Epidermal melanocyte (primary cell): ENCODE data around the gene USP6NL.

Experiments
- DNase-seq: peaks from one replicate; pipeline ENCODE4 v3.0.0; 2011; ENCODE audit warnings: low spot score; ENCODE audit not compliant: insufficient read length

USP6NL gene

DNA sequence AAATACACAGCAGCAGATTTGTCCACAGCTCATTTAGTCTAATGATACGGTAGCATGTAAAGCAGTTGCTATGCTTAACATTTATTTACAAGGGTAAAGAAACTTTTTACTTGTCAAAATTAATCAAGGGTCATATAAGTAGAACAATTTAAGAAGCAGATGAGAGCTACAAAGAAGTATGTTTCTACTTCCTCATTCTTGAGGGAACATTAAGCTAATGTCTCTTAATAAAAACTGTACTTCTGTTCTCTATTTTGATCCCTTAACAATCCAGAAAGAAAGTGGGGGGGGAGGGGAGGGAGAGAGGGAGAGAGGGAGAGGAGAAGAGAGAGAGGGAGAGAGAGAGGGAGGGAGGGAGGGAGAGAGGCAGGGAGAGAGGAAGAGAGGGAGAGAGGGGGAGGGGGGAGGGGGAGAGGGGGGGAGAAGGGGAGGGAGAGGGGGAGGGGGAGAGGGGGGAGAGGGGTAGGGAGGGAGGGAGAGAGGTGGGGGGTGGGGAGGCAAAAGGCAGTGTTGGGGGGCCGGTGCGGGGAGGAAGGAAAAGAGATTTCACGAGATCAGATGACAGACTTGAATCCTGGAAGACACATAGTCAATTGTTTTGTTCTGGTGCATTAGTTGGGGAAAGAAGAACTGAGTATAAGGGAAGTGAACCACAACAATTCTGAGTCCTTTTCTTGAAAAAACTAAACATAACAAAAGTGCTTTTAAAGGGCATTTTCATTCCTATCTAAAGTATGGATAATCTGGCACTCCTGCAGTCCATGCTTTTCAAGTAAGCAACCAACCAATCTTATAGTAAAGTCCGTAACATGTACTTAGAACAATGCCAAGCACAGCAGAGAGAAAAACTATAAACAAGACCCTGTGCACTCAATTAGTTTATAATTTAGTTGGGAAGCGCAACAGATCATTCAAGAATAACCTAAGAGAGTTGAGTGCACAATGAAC, 128.0 kb downstream of the USP6NL start:
- no peak for DNase-seq

DNA sequence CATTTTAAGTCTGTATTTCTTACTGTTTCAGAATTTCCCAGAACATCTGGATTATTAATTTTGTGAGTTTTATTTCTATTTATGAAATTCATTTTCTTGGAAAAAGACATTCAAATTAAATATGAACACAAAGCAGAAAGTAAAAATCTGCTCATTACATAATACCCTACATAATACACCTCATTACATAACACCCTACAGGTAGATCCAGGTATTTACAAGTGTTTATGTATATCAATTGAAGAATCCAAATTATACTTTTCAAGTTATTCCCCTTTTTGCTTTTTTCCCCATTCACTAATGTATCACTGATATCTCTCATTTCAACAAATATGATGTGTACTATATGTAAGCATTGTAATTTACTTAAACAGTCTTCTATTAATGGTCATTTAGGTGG, 129.1 kb downstream of the USP6NL start:
- DNase-seq = no peak

DNA sequence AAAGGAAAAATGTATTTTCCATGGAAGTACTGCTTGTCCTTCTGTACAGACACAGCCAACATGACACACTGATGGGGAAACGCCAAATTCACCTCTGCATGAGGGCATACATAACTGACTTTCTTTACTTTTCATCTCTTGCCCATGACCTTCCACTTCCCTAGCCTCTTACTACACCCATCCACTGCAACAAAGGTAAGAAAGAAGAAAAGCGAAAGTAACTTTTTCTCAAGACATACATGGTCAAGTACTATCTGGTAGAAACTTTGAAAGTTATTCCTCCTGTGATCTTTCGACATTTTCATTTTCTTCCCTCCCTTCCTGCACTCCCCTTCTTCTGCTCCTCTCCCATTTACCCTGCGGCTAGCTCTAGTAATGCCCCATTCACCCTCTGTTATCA, 130.8 kb downstream of the USP6NL start:
- DNase-seq = no peak

DNA sequence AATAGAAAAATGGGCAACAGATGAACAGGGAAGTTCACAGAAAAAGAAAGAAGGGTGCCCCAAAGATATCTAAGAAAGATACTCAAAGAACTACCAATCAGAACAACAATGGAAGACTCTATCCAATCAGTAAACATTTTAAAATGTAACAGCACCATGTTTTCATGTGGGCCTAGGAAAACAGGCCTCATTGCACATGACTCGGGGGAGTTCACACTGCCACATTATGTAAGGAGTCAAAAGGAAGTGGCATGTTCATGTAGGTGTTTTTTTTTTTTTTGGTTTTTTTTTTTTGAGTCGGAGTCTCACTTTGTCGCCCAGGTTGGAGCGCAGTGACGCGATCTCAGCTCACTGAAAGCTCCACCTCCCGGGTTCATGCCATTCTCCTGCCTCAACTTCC, 132.2 kb downstream of the USP6NL start:
- DNase-seq = no peak

DNA sequence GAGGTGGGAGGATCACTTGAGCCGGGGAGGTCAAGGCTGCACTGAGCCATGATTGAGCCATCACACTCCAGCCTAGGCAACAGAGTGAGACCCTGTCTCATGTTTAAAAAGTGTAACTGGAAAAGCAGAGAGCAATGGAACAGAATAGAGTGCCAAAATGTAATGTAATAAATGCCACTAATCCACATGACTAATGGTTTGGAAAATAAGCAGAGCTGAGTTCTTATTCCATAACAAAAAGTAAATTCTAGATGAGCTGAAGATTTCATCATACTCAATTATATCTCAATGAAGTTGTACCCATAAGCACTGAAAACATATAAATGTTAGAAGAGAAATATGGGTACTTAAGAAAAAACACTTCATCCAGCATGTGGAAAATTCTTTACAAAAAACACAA, 132.6 kb downstream of the USP6NL start:
- DNase-seq = no peak

DNA sequence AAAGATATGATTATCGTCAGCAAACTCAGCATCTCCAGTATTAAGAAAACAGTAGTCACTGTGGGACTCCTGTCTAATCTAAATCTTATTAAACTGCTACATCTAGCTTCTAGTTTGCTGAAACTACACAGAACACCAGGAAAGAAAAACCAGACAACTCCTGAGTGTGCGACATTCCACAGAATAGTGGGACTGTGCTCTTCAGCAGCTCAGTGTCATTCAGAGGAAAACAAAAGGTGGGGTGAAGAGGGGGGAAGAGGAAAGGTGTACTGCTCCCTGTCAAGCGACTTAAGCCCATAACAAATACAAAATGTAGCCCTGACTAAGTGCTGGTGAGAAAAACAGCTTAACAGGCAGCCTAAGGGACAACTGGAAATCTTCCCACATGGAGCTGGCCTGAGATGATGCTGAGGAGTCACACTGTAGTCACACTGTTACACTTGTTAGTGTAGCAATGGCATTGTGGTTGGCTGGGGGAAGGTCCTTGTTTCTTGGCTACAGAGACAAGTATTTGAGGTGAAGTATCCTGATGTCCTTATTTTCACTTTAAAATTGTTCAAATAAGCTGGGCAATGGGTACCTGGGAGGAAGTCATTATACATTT, 135.5 kb downstream of the USP6NL start:
- DNase-seq = no peak

DNA sequence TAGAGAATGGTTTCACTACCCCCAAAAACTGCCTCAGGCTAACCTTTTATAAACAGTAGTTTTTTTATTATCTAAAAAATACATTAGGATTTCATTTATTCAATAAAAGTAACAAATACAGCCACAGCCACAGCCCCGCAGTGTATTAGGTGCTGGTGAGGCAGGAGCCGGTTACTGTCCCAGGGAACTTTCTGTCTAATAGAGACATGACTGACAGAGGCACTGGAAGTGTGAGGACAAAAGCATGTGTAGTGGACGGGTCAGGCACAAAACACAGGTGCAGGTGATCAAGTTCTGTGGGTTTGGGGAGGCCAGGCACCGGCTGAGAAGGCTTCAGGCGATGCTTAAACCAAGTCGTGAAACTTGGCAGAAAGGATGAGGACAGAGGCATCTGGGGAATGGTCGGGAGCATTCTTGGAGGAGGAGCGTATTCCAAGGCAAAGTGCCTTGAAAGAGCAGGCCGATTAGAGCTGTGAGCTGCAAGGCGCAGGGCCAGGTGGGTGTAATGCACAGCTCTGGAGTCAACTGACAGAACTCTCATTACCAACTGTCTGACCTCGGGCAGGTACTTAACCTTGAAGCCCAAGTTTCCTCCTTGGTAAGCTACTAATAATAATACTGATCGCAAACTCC, 138.2 kb downstream of the USP6NL start:
- DNase-seq = no peak

DNA sequence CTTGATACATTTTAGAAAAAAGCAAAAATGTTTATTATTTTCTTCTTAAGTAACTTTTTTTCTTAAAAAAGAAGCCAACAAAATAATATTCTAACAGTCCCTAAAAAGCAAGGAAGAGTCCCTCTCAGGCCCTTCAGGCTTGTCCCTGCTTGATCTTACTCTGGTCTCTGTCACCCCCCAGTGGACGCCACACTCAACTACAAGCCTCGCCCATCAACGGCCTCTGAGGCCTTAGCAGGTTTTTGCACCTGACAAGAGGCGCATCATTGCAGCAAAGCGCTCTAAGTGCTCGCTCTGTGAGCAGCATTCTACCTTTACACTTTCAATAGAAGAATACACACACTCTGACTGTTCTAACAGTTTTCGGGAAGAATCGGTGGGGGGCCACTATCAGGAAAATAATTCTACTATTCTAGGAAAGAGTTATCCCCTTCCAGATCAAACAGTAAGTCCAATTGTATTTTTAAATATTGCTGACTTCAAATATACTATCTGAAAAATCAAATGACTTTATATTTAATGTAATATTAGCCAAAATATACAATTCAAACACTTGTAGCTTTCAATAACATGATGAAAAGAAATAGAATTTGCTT, 139.2 kb downstream of the USP6NL start:
- DNase-seq = no peak

DNA sequence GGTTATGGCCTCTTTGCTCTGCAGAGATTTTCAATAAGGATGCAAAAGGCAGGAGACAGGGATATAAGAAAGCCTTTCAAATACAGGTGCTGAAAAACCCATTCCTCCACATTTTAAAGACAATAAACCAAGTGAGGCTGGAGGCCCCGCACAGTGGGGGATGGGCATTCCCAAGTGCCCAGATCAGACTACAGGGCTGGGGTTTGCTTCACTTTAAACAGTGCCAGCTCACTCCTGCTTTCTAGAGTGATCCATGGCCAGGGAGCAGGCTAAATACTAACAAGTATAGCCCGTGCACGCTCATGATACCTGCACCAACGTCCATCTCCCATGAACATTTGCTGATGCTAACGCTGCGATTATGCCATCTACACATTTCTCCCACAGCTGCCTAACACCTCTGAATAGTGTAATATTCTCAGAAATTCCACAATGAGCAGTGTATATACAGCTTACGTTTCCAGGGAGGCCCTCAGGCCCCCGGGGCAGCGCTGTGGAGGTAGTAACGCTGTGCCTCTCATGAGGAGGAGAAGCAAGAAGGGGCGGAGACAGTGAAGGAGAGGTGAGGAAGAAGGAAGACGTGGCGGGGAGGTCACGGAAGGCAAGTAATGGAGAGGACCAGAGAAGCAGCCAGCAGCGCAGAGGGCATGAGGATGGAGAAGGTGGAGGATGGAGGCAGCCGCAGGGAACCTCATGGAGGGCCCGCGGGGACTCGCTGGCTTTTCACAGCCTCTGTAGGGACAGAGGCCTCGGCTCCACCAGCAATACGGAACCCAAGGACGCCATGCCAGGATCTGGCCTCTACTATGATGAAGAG, 141.7 kb downstream of the USP6NL start:
- no peak for DNase-seq

DNA sequence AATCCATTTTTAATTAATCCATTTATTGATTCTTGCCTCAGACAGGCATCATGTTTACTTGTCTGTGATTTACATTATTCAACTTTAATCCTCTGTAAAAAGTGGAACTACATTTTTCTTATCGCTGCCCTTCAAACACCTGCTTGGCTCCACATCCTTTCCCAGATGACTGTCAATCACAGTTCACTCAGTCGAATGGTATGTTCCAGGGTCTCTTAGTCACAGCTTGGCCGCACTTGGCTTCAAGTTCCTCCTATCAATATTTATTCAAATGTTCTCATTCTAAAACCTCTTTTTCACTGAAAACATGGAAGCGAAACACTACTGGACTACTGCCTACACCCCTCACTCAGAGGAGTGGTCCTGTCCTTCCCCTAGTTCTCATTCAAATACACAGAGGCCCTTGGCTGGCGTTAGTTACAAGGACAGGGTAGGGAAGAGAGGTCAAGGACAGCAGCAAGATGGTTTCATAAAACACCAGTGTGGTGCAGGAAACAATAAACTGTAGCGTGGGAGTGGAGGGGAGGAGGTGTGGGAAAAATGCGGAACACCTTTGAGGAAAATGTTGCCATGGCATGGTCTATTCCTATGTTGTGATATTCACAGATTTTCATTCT, 143.2 kb downstream of the USP6NL start:
- no peak for DNase-seq

DNA sequence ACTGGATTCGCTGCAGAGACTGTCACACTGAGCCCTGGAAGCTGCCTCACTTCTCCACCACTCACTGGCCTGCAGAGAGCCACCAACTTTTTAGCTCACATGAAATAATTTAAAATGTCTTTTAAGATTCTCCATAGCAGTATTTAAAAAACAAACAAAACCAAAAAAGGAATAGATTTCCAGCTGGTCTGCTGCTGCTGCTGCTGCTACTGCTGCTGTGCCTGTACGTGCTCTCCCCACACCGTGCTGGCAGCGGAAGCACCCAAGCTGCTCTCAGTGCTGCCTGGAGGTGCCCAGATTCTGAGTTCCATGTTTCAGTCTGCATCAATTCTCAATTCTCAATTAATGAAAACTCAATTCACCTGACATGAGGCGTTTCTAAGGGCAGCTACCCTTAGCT, 146.0 kb downstream of the USP6NL start:
- no peak for DNase-seq

DNA sequence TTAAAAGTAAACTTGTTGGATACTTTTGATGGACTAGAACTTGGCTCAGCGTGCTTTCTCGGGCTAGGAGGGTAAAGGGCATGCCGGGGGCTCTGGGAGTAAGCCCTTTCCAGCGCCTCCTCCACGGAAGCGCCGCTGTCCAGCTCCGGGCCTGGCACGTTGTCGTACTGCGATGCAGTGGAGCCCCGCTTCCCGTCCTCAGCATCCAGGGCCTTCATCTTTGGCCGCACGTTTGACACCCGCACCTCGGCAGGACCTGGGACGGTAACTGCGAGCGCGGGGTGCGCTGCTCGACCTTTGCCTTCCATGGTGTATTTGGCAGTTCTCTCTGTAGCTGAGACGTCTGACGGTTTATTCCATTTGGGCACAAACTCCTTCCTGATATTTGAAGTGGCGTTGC, 148.3 kb downstream of the USP6NL start:
- no peak for DNase-seq

DNA sequence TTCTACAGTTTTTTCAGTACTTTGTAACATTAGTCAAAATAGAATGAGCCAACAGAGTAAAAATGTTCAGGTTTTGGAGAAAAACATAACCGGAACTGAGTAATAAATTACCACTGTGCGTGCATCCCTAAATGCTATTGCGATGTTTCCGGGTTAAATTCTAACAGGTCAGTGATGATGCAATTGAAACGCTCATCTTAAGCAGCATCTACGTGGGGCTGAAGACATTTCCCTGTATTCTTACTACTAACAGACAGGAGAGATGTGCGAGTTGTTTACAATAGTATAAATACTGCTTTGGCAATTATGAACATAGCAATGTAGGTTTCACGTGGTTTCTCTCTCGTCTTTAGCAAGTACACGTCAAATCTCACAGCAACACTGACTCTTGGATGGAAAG, 149.4 kb downstream of the USP6NL start:
- no peak for DNase-seq

DNA sequence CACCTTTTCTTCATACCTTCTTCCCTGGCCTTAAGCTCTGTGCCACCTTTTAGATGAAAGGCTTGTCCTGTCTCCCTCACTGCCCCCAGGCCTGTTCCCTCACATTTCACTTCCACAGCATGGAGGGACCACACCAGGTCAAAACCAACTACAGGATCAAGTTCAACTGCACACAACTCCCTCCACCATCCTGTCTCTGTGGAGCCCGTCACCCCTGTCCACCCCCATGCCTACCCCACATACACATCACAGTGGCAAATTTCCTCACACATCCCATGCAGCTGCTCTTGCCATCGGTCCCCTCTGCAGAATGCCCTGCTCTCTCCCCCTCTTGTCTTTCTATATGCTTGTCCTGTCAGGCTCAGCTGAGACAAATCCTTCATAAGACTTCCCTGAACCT, 154.1 kb downstream of the USP6NL start:
- DNase-seq = no peak

DNA sequence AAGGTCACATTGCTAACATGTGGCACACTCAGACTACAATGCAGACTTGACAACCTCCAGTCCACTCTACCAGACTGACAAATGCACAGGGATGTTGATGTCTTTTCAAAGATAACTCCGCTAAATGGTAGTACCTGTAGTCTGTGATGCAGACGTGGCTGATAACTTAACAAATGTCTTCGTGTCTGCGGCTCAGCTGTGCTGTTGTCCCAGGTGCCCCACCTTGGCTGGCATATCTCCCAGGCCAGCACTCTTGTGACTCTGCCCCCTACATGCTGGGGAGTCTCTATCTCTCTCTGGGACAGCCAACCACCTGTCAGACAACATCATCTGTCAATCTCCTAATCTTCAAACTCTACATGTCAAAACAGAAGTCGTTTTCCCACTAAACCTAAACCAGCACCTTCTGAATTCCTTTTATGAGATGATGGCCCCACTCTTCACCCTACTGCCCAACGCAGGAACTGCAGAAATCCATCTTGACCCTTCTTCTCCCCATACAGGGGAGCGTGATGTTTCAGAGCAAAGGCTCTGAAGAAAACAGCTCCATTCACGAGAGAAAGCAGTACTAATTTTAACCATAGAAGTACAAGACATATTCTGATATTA, 156.4 kb downstream of the USP6NL start:
- DNase-seq = no peak

DNA sequence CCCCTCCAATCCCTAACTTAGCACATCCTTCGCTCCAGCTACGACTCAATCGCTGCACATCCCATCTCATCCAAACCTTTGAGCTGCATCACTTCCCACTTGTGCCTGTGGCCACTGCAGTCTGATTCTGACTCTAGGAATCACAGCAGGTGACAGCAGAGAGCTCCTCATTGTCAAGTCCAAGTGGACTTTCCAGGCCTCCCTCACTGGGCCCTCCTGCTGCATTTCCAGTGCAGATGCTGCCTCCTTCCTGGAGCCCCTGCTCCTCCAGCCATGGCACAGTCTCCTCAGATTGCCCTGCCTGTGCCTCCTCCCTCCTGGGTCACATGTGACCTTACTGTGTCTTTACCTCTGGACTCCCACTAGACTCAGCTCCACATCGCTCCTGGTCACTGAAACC, 157.3 kb downstream of the USP6NL start:
- DNase-seq = no peak

DNA sequence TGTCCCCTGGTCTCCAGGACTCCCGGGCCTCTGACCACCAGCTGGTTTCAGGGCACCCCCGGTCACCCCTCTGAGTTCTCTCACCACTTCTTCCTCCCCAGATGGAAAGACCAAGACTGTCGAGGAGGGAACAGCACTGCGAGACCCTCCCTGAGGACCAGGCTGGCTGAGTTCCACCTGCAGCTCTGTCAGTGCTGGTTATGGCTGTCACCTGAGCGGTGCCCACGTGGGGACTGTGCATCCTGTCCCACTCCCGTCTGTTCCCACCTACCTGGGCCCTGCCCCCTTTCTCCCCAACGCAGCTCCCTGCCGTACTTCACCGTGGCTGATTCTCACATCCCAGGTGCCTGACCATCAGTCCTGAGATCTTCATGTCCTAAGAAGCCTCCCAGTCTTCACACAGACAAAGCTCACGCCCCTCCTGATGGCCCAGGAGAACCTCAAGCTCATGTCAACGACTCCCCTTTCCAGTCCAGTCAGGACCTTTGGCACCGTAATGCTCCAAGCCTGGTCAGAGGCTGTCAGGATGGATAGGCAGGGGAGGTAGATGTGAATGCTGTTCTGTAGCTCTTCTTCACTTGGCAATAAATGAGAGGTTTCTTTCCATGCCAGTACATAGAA, 159.7 kb downstream of the USP6NL start:
- no peak for DNase-seq

DNA sequence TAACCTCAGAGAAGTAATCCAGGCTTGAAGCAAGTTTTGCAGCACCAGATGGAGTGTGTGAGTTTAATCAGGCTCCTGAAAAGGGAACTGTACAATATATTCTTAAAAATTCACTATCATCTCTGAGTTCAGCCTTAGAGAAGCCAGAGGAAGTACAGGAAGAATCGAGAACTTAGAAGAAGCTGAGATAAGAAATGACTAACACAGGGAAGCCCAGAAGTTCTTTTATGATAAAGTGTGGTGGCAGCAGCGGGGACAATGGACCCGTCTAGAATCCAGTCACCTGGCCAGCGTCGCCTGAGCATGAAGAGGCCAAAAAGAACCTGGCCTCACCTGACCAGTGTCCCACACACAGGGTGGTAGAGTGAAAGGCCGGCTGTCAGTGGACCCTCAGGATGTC, 161.0 kb downstream of the USP6NL start:
- DNase-seq = no peak

DNA sequence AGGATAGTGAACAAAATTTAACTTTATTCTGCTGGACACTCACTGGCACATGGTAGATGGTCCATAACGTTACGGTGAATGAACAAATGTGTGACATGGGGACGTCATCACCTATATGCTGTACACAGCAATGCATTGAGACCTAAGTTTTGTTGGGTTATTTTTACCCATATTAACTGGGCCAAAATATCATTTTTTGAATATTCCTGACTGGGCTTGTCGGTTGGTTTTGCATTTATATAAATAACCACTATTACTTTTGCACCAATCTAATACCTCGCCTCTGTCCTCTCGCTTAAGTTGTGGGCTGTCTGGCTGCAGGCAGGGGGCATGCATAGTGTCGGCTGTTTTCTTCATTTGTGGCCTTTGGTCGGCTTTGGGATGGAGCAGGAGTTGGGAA, 161.7 kb downstream of the USP6NL start:
- DNase-seq = no peak
